Glutamatergic neuron (in vitro differentiated cells): ENCODE measurements around the gene ROR1. TPM values are rescaled to one million over a fixed set of nuclear protein-coding genes. Genes with fewer than 3 reads are reported as not detected.

Experiments
- DNase-seq: peaks from one replicate; pipeline ENCODE4 v3.0.0; 2022
- H3K27ac Mint-ChIP-seq: one replicate; pipeline ENCODE4 v1.8.0; 2020; ENCODE audit warnings: mild to moderate bottlenecking, mixed read lengths, inconsistent platforms; ENCODE audit not compliant: unreplicated experiment
- H3K27me3 Mint-ChIP-seq: one replicate; pipeline ENCODE4 v1.8.0; 2020; ENCODE audit warnings: mild to moderate bottlenecking, moderate library complexity, mixed read lengths, inconsistent platforms; ENCODE audit not compliant: unreplicated experiment
- H3K36me3 Mint-ChIP-seq: one replicate; pipeline ENCODE4 v1.8.0; 2020; ENCODE audit warnings: mild to moderate bottlenecking, mixed read lengths, inconsistent platforms; ENCODE audit not compliant: unreplicated experiment
- H3K4me1 Mint-ChIP-seq: one replicate; pipeline ENCODE4 v1.8.0; 2020; ENCODE audit warnings: mild to moderate bottlenecking, low read depth, mixed read lengths, inconsistent platforms; ENCODE audit not compliant: unreplicated experiment
- H3K4me3 Mint-ChIP-seq: one replicate; pipeline ENCODE4 v1.8.0; 2020; ENCODE audit warnings: mild to moderate bottlenecking, mixed read lengths, inconsistent platforms; ENCODE audit not compliant: unreplicated experiment
- H3K9me3 Mint-ChIP-seq: one replicate; pipeline ENCODE4 v1.8.0; 2020; ENCODE audit warnings: mild to moderate bottlenecking, moderate library complexity, mixed read lengths, inconsistent platforms; ENCODE audit not compliant: unreplicated experiment
- total RNA-seq: library from RNA; stranded (reverse); fragmentation: NEBNext Ultra II Directional; extraction: Animal tissue kit (Norgen Biotek cat#: 25700); gene quantifications from one replicate; pipeline ENCODE4 v1.2.1, GENCODE V29; 2021; ENCODE audit not compliant: unreplicated experiment
- TF ChIP-seq, protein P1 (sequence below): fragments of 200-600 bp; sonication (generic); IDR thresholded peaks from one replicate; pipeline ENCODE4 v1.5.0; 2021; ENCODE audit not compliant: partially characterized antibody, unreplicated experiment

Gene ROR1
- total RNA-seq, 1 donor from 2014 or later, result 11.3 TPM

DNA sequence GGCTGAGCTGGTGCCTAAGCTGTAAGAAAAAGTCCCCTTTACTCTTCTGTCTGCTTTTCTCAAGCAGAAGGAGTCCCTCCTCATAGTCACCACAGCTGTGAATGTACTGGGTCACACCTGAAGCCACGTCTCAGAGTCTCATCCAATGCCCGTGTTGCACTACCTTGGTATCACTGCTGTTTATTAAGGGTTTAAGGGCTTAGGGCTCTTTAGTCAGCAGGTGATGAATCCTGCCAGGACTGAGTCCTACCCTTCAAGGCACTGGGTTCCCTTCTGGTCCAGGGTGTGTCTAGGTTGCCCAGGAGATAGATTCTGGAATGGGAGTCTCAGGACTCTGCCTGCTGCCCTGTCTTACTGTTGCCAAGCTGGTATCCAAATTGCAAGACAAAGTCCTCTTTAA, 33.4 kb upstream of the ROR1 start:
- H3K36me3 Mint-ChIP-seq, result peaks cover 14% of the 10 kb centered on the region
- H3K4me1 Mint-ChIP-seq, result no peaks in the 10 kb centered on the region
- H3K27me3 Mint-ChIP-seq, result peaks cover 2% of the 10 kb centered on the region
- no peak overlapping the region for H3K27ac Mint-ChIP-seq
- TF ChIP-seq, protein P1, sequence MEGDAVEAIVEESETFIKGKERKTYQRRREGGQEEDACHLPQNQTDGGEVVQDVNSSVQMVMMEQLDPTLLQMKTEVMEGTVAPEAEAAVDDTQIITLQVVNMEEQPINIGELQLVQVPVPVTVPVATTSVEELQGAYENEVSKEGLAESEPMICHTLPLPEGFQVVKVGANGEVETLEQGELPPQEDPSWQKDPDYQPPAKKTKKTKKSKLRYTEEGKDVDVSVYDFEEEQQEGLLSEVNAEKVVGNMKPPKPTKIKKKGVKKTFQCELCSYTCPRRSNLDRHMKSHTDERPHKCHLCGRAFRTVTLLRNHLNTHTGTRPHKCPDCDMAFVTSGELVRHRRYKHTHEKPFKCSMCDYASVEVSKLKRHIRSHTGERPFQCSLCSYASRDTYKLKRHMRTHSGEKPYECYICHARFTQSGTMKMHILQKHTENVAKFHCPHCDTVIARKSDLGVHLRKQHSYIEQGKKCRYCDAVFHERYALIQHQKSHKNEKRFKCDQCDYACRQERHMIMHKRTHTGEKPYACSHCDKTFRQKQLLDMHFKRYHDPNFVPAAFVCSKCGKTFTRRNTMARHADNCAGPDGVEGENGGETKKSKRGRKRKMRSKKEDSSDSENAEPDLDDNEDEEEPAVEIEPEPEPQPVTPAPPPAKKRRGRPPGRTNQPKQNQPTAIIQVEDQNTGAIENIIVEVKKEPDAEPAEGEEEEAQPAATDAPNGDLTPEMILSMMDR, result no peak
- no peaks in the 10 kb centered on the region for H3K9me3 Mint-ChIP-seq
- no peak overlapping the region for H3K4me3 Mint-ChIP-seq
- DNase-seq, result no peak

- no peak overlapping the region for H3K4me3 Mint-ChIP-seq
- H3K4me1 Mint-ChIP-seq, result peaks cover 6% of the 10 kb centered on the region
- TF ChIP-seq, protein P1, result no peak
- H3K9me3 Mint-ChIP-seq, result no peaks in the 10 kb centered on the region
- H3K27ac Mint-ChIP-seq, result no peak overlapping the region
- no peaks in the 10 kb centered on the region for H3K36me3 Mint-ChIP-seq
- H3K27me3 Mint-ChIP-seq, result peaks cover 2% of the 10 kb centered on the region
- no peak for DNase-seq
These were observed 31.3 kb upstream of the ROR1 start for GRCh38 chr1:63742526-63742925.

DNA sequence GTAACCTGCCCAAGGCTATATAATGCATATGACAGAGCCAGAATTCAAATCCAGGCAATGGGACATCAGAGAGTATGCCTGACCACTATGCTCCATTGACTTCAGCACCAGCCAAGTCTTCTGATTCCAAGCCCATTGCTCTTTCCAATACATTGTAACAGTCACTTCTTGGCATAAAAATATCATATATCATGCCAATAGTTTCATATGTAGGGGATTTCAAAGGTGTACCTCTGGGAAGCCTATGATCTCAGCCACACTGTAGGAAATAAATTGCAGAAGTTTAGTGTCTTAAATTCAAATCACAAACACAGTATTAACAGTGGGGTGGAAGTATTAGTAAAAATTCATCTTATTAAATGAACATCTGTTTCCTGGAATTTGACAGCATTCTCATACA, 30.0 kb upstream of the ROR1 start:
- no peaks in the 10 kb centered on the region for H3K36me3 Mint-ChIP-seq
- H3K4me3 Mint-ChIP-seq, result no peak overlapping the region
- no peak for DNase-seq
- no peak overlapping the region for H3K27ac Mint-ChIP-seq
- H3K9me3 Mint-ChIP-seq, result no peaks in the 10 kb centered on the region
- TF ChIP-seq, protein P1, result no peak
- H3K27me3 Mint-ChIP-seq, result peaks cover 2% of the 10 kb centered on the region
- H3K4me1 Mint-ChIP-seq, result peaks cover 6% of the 10 kb centered on the region

DNA sequence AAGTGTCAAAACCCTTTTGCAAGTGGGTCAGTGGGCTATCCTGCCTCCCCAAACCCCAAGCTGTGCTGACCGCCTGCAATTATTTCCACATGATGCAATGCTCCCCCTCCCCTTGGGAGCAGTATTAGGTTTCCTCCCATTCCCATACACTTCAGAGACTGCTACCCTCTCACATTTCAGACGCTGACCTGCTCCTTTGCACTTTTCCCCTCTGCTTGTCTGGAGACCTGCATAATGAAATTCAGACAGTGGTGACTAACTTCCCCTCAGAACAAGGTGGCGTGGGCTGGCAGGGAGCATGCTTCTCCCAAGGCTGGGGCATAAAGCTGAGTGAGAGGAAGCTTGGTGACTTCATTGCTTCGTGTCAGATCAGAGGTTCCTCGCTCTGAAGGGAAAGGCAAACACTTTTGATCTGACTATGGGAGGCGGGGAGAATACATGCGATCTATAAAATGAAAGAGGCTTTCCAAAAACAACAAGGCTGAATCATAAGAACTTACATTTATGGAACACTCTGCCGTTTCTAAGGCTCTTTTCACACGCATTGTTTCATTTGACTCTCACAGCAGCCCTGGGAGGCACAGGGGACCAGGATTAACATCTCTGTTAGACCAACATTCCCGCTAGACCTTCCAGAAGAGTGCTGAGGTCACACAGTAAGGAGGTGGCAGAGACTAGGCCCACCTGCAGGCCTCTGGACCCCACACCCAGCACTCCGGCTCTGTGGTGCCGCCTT, 27.5 kb upstream of the ROR1 start:
- TF ChIP-seq, protein P1, result no peak
- DNase-seq, result no peak
- H3K27ac Mint-ChIP-seq, result no peak overlapping the region
- no peaks in the 10 kb centered on the region for H3K36me3 Mint-ChIP-seq
- H3K27me3 Mint-ChIP-seq, result peaks cover 2% of the 10 kb centered on the region
- H3K9me3 Mint-ChIP-seq, result no peaks in the 10 kb centered on the region
- peaks cover 10% of the 10 kb centered on the region for H3K4me1 Mint-ChIP-seq
- H3K4me3 Mint-ChIP-seq, result no peak overlapping the region

GRCh38 chr1:63747445-63747844, 26.4 kb upstream of the ROR1 start:
- Mint-ChIP-seq H3K4me3 (no peak overlapping the region), H3K9me3 (no peaks in the 10 kb centered on the region), H3K27me3 (peaks cover 2% of the 10 kb centered on the region), H3K4me1 (peaks cover 10% of the 10 kb centered on the region), H3K36me3 (no peaks in the 10 kb centered on the region), H3K27ac (no peak overlapping the region)
- DNase-seq, result no peak
- TF ChIP-seq, protein P1, result no peak
